B cell (primary cell): ENCODE measurements around the gene PACSIN2. TPM values are rescaled to one million over a fixed set of nuclear protein-coding genes. Genes with fewer than 3 reads are reported as not detected.
A peak's percentile ranks its signal among the peaks of the same experiment; 100 is the strongest.

ENCODE experiments used
- ATAC-seq: fragments of 200-7000 bp; cut with Tn5 transposase; one replicate; pipeline ENCODE4 v1.10.0; 2021; ENCODE audit warnings: low read depth, mild to moderate bottlenecking, moderate number of reproducible peaks, moderate library complexity
- CTCF ChIA-PET: fragments of 350-600 bp; sonication (Branson Sonifier 250); formaldehyde crosslinking; loops from one replicate; lab custom pipeline; 2021; ENCODE audit warnings: antibody characterized with exemption, inconsistent platforms; lab: Charles Lee
- POLR2A ChIA-PET: fragments of 350-600 bp; sonication (Branson Sonifier 250); formaldehyde crosslinking; loops from one replicate; lab custom pipeline; 2021; ENCODE audit warnings: antibody characterized with exemption; lab: Charles Lee
- DNase-seq: peaks from one replicate; pipeline ENCODE4 v3.0.0; 2013
- H2AFZ ChIP-seq: 2 replicates; pipeline ENCODE4 v1.6.1; 2012; ENCODE audit warnings: mild to moderate bottlenecking, low read depth, low read length; ENCODE audit not compliant: insufficient read depth, poor library complexity, severe bottlenecking
- H3K27ac ChIP-seq, 2 donors: 1 replicate in 1 of 2; 2 replicates in 1 of 2; pipeline ENCODE4 v1.5.1; 2012 to 2013; ENCODE audit warnings: low read length in 2 of 2, mild to moderate bottlenecking in 2 of 2, moderate library complexity in 1 of 2
- H3K27me3 ChIP-seq, 4 experiments: fragments of 200-600 bp in 1 of 4; sonication (generic) in 1 of 4; replicated peaks in 1 of 4; 1 replicate in 2 of 4; 2 replicates in 2 of 4; pipeline versions ENCODE4 v1.6.1 to v1.7.0; 2013 to 2016; ENCODE audit warnings: low read length in 3 of 4, mild to moderate bottlenecking in 2 of 4, mixed read lengths in 1 of 4, moderate library complexity in 1 of 4; ENCODE audit not compliant: insufficient read depth in 4 of 4, control insufficient read depth in 3 of 4; ENCODE audit errors: control extremely low read depth in 1 of 4
- H3K36me3 ChIP-seq, 2 experiments: replicated peaks in 1 of 2; 1 replicate in 1 of 2; 2 replicates in 1 of 2; pipeline versions ENCODE4 v1.6.1 to v1.7.1; 2013; ENCODE audit warnings: low read length in 1 of 2; ENCODE audit not compliant: insufficient read depth in 2 of 2, control insufficient read depth in 1 of 2; ENCODE audit errors: control extremely low read depth in 1 of 2, extremely low read depth in 1 of 2
- H3K4me1 ChIP-seq, 2 donors: fragments of 200-600 bp in 1 of 2; sonication (generic) in 1 of 2; 1 replicate in 1 of 2; 2 replicates in 1 of 2; pipeline versions ENCODE4 v1.5.1 to v1.6.1; 2013 to 2017; ENCODE audit warnings: low read length in 2 of 2; ENCODE audit not compliant: control insufficient read depth in 2 of 2, insufficient read depth in 2 of 2
- H3K4me2 ChIP-seq: replicated peaks from 2 replicates; pipeline ENCODE3; 2012; ENCODE audit warnings: mild to moderate bottlenecking, low read depth, low read length; ENCODE audit not compliant: poor library complexity, severe bottlenecking
- H3K4me3 ChIP-seq, 5 experiments: fragments of 200-600 bp in 1 of 5; sonication (generic) in 1 of 5; 1 replicate in 3 of 5; 2 replicates in 2 of 5; pipeline versions ENCODE4 v1.5.1 to v1.7.0; 2011 to 2016; ENCODE audit warnings: low read length in 4 of 5, mild to moderate bottlenecking in 4 of 5, low read depth in 2 of 5, control low read depth in 1 of 5, moderate library complexity in 1 of 5; ENCODE audit not compliant: insufficient read depth in 1 of 5; ENCODE audit errors: control extremely low read depth in 1 of 5, extremely low read depth in 1 of 5
- H3K79me2 ChIP-seq: fragments of 200-600 bp; sonication (generic); one replicate; pipeline ENCODE4 v1.6.0; 2016; ENCODE audit warnings: low read length; ENCODE audit not compliant: control insufficient read depth, insufficient read depth
- H3K9ac ChIP-seq: fragments of 200-600 bp; sonication (generic); 2 replicates; pipeline ENCODE4 v1.6.1; 2017; ENCODE audit warnings: mild to moderate bottlenecking, low read length, moderate library complexity
- H3K9me3 ChIP-seq, 3 donors: one replicate each; pipeline versions ENCODE4 v1.6.1 to v1.7.1; 2013; ENCODE audit warnings: low read length in 2 of 3; ENCODE audit not compliant: control insufficient read depth in 2 of 3, insufficient read depth in 1 of 3; ENCODE audit errors: control extremely low read depth in 1 of 3
- H4K20me1 ChIP-seq: 2 replicates; pipeline ENCODE4 v1.6.0; 2012; ENCODE audit warnings: mild to moderate bottlenecking, low read length; ENCODE audit not compliant: insufficient read depth, control insufficient read depth, poor library complexity, severe bottlenecking
- H3K27ac Mint-ChIP-seq: one replicate; pipeline ENCODE4 v1.8.0; 2021; ENCODE audit warnings: mixed read lengths
- H3K27me3 Mint-ChIP-seq: one replicate; pipeline ENCODE4 v1.8.0; 2021; ENCODE audit warnings: mixed read lengths
- H3K4me1 Mint-ChIP-seq: one replicate; pipeline ENCODE4 v1.8.0; 2021; ENCODE audit warnings: mixed read lengths
- H3K4me3 Mint-ChIP-seq: one replicate; pipeline ENCODE4 v1.8.0; 2021; ENCODE audit warnings: mixed read lengths
- H3K9me3 Mint-ChIP-seq: one replicate; pipeline ENCODE4 v1.8.0; 2022; ENCODE audit warnings: mixed read lengths; ENCODE audit not compliant: insufficient read depth
- CTCF ChIP-seq: fragments of 200-600 bp; IDR thresholded peaks from one replicate; pipeline ENCODE4 v1.8.0; 2022; ENCODE audit warnings: antibody characterized with exemption, mild to moderate bottlenecking
- EZH2 ChIP-seq: IDR thresholded peaks from 2 replicates; pipeline ENCODE4 v1.6.1; 2012; ENCODE audit warnings: borderline replicate concordance, low read depth, mild to moderate bottlenecking, moderate library complexity, low read length; ENCODE audit not compliant: insufficient read depth, poor library complexity, severe bottlenecking
- WGBS: methylation state at CpG from one replicate; pipeline ENCODE4 v1.1.5; 2013; ENCODE audit warnings: missing lambda C conversion rate; ENCODE audit not compliant: insufficient coverage; 5-methylcytosine and 5-hydroxymethylcytosine counted together
- intact Hi-C: fragments of 100-400 bp; cut with micrococcal nuclease; formaldehyde crosslinking; loops from one replicate; pipeline ENCODE4 v1.10.0; 2022
- polyA plus RNA-seq: library from polyadenylated mRNA; depleted of rRNA; stranded (reverse); fragments of >200 nt; gene quantifications from 2 replicates; pipeline ENCODE4 v1.2.3, GENCODE V29; 2012
- total RNA-seq, 2 donors: library from RNA; stranded (reverse); fragments of 120-200 nt in 1 of 2; gene quantifications; 1 replicate in 1 of 2; 2 replicates in 1 of 2; pipeline versions ENCODE4 v1.2.3 to v1.2.4, GENCODE V29; 2013 to 2022

PACSIN2 gene
- total and polyA plus RNA-seq, 2 donors (not counting 1 experiment from before 2014, with no cell fraction given): 26.9 to 59.3 TPM

DNA sequence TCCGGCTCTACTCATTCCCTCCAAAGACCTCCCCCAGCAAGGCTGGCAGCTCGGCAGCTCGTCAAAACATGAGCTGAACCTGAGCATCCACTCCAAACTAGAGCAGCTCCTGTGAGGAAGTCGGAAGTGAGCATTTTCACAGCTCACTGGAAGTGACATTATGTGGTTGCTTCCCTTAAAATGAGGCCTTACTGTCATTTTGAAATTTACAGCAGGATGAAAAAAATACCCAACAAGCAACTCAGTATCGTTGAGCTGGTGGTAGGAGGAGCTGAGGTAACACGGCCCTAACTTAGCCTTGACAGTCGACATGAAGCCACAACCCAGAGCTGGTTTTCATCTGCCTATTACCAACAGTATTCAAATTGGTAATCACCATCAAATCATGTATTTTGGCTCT lies 119.9 kb downstream of the PACSIN2 start:
- 7% methylated on average over 3 of the region's 7 CpGs for WGBS
- ATAC-seq: peak; percentile 58
- Mint-ChIP-seq H3K27me3 (no peaks in the 10 kb centered on the region), H3K4me1 (peaks cover 59% of the 10 kb centered on the region), H3K4me3 (peak overlapping the region; percentile 69), H3K27ac (peak overlapping the region; percentile 81), H3K9me3 (no peaks in the 10 kb centered on the region)
- intact Hi-C loops: no loop called here
- TF ChIP-seq CTCF (no peak), EZH2 (no peak)
- Histone ChIP-seq H3K9ac (peak overlapping the region; percentile 37), H3K27me3 (no peaks in the 10 kb centered on the region), H3K4me3 (peak overlapping the region in 1 of 5 experiments; percentile 38), H3K4me2 (peak overlapping the region; percentile 64), H2AFZ (peak overlapping the region; percentile 61), H4K20me1 (peaks cover 17% of the 10 kb centered on the region), H3K4me1 (peaks cover 40 to 72% of the 10 kb centered on the region in 2 donors), H3K9me3 (no peaks in the 10 kb centered on the region), H3K79me2 (peaks cover 35% of the 10 kb centered on the region), H3K36me3 (peaks cover 0 to 21% of the 10 kb centered on the region in 2 experiments), H3K27ac (peak overlapping the region; percentile 65 to 80)
- CTCF ChIA-PET: interaction anchor here (0.7 to 1.4 kb wide), 7 partner anchors 20 to 139 kb away, joined by 3 read pairs; no protein-coding TSS in a partner anchor
- POLR2A ChIA-PET: no interaction called here
- peak; percentile 69 for DNase-seq

DNA sequence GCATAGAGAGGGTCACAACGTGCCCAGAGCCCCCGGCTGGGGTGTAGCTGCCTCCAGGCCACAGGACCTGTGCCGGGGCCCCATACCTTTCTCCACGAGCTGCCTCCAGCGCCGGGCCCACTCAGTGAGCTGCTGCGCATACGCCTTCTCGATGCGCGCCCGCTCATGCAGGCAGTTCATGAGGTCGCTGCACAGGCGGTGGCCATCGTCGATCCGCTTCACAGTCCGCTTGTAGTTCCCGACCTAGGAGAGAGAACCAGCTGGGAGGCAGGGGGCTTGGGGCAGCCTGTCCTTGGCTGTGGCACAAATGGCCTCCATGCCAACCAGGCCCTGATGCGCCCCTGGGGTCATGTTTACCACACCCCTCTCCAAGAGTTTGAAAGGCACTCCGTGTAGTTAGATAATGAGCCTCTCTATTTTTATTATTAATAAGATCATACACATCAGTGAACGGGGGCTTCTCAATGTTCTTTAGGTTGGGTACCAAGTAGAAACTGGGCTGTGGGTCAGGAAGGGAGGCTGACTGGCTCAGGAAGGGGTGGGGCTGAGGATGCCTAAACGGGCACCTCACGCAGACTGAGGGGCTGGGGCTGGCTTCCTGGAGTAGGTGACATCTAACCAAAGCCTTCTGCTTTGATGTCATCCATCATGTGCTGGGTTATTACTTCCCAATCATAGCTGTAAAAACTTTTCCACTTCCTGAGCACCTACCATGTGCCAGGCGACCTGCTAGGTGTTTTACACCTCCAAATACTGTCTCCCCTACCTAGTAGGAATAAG lies 121.4 kb downstream of the PACSIN2 start:
- Histone ChIP-seq H3K27me3 (no peaks in the 10 kb centered on the region), H2AFZ (no peak overlapping the region), H3K4me1 (peaks cover 52 to 87% of the 10 kb centered on the region in 2 donors), H3K4me3 (no peak overlapping the region), H4K20me1 (peaks cover 7% of the 10 kb centered on the region), H3K4me2 (peak overlapping the region; percentile 34), H3K27ac (peak overlapping the region in 1 of 2 donors; percentile 80), H3K36me3 (peaks cover 0 to 20% of the 10 kb centered on the region in 2 experiments), H3K9me3 (no peaks in the 10 kb centered on the region), H3K79me2 (peaks cover 22% of the 10 kb centered on the region), H3K9ac (no peak overlapping the region)
- ChIA-PET POLR2A (no interaction called here), CTCF (interaction anchor here (0.5 to 1.7 kb wide), 5 partner anchors 9 to 214 kb away, joined by 3 to 7 read pairs (median 6); no protein-coding TSS in a partner anchor)
- ATAC-seq: no peak
- Mint-ChIP-seq H3K27me3 (no peaks in the 10 kb centered on the region), H3K9me3 (no peaks in the 10 kb centered on the region), H3K4me3 (peak overlapping the region; percentile 16), H3K4me1 (peaks cover 71% of the 10 kb centered on the region), H3K27ac (peak overlapping the region; percentile 78)
- TF ChIP-seq CTCF: no peak
- TF ChIP-seq EZH2: no peak
- DNase-seq: peak; percentile 43
- 87% methylated on average over 21 of the region's 25 CpGs for WGBS
- intact Hi-C loops: loop anchor here (5.0 kb wide), 1 partner anchor 39 kb away; no protein-coding TSS in a partner anchor
